Measurements from ENCODE around the gene MAGOH.

DNA sequence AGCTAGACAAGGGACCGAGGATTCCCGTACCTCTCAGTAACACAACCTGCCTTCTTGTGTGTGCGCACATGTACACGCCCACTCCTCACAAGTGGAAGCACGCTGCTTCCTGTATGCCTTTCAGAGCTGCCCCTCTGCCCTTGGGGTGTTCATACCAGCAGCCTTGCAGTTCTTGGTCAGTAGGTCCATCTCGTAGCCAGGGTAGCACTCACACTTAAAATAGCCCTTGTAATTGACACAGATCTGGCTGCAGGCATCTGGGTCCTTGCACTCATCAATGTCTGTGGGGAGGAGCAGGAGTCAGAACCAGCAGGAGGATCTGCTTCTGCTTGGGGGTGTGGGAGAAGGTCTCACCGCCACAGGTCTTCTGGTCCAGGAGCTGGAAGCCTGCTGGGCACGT is 32.6 kb upstream of the MAGOH start:
- TF ChIP-seq, protein P1, sequence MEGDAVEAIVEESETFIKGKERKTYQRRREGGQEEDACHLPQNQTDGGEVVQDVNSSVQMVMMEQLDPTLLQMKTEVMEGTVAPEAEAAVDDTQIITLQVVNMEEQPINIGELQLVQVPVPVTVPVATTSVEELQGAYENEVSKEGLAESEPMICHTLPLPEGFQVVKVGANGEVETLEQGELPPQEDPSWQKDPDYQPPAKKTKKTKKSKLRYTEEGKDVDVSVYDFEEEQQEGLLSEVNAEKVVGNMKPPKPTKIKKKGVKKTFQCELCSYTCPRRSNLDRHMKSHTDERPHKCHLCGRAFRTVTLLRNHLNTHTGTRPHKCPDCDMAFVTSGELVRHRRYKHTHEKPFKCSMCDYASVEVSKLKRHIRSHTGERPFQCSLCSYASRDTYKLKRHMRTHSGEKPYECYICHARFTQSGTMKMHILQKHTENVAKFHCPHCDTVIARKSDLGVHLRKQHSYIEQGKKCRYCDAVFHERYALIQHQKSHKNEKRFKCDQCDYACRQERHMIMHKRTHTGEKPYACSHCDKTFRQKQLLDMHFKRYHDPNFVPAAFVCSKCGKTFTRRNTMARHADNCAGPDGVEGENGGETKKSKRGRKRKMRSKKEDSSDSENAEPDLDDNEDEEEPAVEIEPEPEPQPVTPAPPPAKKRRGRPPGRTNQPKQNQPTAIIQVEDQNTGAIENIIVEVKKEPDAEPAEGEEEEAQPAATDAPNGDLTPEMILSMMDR (IDR thresholded peaks at IDR 0.05), result no peak
- TF ChIP-seq EP300 (IDR thresholded peaks at IDR 0.05) (no peak), POLR2A (IDR thresholded peaks at IDR 0.05) (no peak)

All from stomach (tissue), 4 donors.